Measurements from ENCODE around the gene HECW1.

HECW1 gene

DNA sequence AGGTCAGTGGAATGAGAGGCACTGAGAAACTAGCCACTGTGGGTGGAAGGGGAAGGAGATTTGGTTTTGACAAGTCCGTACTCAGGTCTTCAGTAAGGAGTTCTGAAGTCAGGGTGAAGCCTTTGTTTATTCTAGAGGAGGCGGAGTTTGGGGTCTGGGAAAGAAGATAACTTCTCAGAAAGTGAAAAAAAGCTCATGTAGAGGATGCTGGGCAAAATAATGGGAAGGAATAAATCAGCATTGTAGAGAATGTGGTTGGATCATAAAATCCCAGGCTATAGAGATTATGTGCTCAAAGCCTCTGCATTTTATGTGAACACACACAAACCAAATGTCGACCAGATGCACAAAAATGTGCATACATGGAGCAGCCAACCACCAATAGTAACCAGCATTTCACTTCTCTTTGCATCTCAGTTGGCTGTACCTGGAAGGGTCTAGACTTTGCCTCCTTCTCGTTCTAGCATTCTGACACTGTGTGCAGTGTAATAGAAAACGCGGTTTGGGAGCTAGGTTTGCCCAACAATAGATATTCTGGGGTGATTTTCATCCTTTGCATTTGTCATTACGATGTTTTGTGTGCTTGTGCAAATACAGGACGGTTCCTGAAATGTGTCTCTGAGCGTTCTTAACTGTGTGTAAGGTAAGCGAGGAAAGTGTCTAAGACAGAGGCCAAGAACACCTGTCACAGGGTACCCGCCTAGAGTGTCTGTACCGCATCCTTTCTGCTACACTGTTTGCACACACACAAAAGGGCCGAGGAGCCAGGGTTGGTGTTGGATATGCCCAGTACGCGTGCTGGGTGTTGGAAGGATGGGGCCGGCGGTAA is 603 bp upstream of the HECW1 start:
- CTCF ChIA-PET, result no interaction called here
- Histone ChIP-seq H3K36me3 (ENCODE audit: control insufficient read depth in 4 of 4, insufficient read depth in 4 of 4, low read length in 3 of 4) (no peaks in the 10 kb centered on the region), H3K27me3 (replicated peaks in 2 of 5; ENCODE audit: control insufficient read depth in 4 of 5, insufficient read depth in 5 of 5, low read length in 4 of 5) (peaks cover 28 to 85% (median 46%) of the 10 kb centered on the region in 5 experiments), H3K9me3 (ENCODE audit: control extremely low read depth in 1 of 5, control insufficient read depth in 4 of 5, insufficient read depth in 2 of 5, low read depth in 1 of 5, low read length in 4 of 5) (peaks cover 0 to 2% (median 0%) of the 10 kb centered on the region in 5 experiments), H3K27ac (ENCODE audit: insufficient read depth in 1 of 2, low read depth in 1 of 2, low read length in 2 of 2, poor library complexity in 1 of 2, severe bottlenecking in 2 of 2) (no peak overlapping the region), H3K4me1 (ENCODE audit: control extremely low read depth in 1 of 4, control insufficient read depth in 4 of 4, insufficient read depth in 4 of 4, low read length in 3 of 4) (peaks cover 0 to 18% (median 9%) of the 10 kb centered on the region in 4 experiments), H3K4me3 (ENCODE audit: control insufficient read depth in 1 of 7, extremely low read depth in 1 of 7, insufficient read depth in 4 of 7, low read depth in 2 of 7, low read length in 6 of 7) (no peak overlapping the region)
- 23% methylated on average over 16 of the region's 17 CpGs for WGBS (ENCODE audit: insufficient coverage)
- DNase-seq, result no peak
- POLR2A ChIA-PET, result no interaction called here

GRCh38 chr7:43112941-43113621 is 634 bp downstream of the HECW1 start:
- WGBS (ENCODE audit: insufficient coverage), result under 1% methylated on average over 28 of the region's 64 CpGs
- peak; percentile 16 to 56 (median 47) for DNase-seq

DNA sequence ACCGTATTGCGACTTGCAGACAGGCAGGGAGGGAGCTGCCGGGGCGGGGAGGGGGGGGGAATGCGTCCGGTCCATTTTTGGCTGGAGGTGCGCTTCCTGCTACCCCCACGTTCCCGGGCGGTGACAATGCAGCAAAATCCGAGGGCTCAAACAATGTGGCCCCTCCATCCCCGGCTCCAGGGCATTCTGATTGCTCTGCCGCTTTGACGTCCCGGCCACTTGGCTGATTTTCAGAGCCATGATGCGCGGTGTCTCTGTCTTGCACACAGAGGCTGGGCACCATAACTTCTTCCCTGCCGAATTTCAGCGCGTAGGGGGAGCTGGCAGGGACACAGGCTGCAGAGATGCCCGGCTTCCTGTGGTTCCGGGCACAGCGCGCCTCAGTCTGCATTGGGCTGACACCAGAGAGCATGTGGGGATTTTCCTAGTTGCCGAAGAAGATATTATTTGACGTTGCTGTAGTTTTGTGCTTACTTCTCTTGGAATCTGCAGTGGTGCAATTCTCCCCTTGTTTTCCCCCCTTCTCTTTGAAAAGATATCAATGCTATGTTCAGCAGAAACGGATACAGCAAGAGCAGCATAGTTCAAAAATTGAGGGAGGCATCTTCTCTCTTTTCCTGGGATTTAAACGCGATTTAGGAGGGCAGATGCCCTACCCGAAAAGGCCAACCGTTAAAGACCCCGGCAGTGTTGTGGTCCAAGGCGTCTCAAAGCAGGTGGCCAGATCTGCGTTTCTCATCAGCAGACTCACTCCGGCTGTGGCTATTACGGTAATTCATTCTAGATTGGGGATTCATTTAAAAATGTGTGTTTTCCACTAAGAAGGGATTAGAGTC is 1.4 kb downstream of the HECW1 start:
- Histone ChIP-seq H3K36me3 (ENCODE audit: control insufficient read depth in 4 of 4, insufficient read depth in 4 of 4, low read length in 3 of 4) (no peaks in the 10 kb centered on the region), H3K4me3 (ENCODE audit: control insufficient read depth in 1 of 7, extremely low read depth in 1 of 7, insufficient read depth in 4 of 7, low read depth in 2 of 7, low read length in 6 of 7) (peak overlapping the region in 2 of 7 experiments; percentile 51 to 53), H3K9me3 (ENCODE audit: control extremely low read depth in 1 of 5, control insufficient read depth in 4 of 5, insufficient read depth in 2 of 5, low read depth in 1 of 5, low read length in 4 of 5) (peaks cover 0 to 2% (median 0%) of the 10 kb centered on the region in 5 experiments), H3K27me3 (replicated peaks in 2 of 5; ENCODE audit: control insufficient read depth in 4 of 5, insufficient read depth in 5 of 5, low read length in 4 of 5) (peaks cover 27 to 94% (median 49%) of the 10 kb centered on the region in 5 experiments), H3K27ac (ENCODE audit: insufficient read depth in 1 of 2, low read depth in 1 of 2, low read length in 2 of 2, poor library complexity in 1 of 2, severe bottlenecking in 2 of 2) (no peak overlapping the region), H3K4me1 (ENCODE audit: control extremely low read depth in 1 of 4, control insufficient read depth in 4 of 4, insufficient read depth in 4 of 4, low read length in 3 of 4) (peaks cover 0 to 18% (median 9%) of the 10 kb centered on the region in 4 experiments)
- CTCF ChIA-PET, result no interaction called here
- peak in 1 of 3 donors; percentile 22 for DNase-seq
- POLR2A ChIA-PET, result no interaction called here
- 12% methylated on average over 27 of the region's 36 CpGs for WGBS (ENCODE audit: insufficient coverage)

More at GRCh38 chr7:43112941-43113621, 634 bp downstream of the HECW1 start:
- H3K27me3 ChIP-seq (replicated peaks in 2 of 5; ENCODE audit: control insufficient read depth in 4 of 5, insufficient read depth in 5 of 5, low read length in 4 of 5), result peaks cover 27 to 94% (median 49%) of the 10 kb centered on the region in 5 experiments
- CTCF ChIA-PET, result no interaction called here
- H3K4me3 ChIP-seq (ENCODE audit: control insufficient read depth in 1 of 7, extremely low read depth in 1 of 7, insufficient read depth in 4 of 7, low read depth in 2 of 7, low read length in 6 of 7), result peak overlapping the region in 4 of 7 experiments; percentile 28 to 53 (median 44)
- H3K9me3 ChIP-seq (ENCODE audit: control extremely low read depth in 1 of 5, control insufficient read depth in 4 of 5, insufficient read depth in 2 of 5, low read depth in 1 of 5, low read length in 4 of 5), result peaks cover 0 to 2% (median 0%) of the 10 kb centered on the region in 5 experiments
- H3K4me1 ChIP-seq (ENCODE audit: control extremely low read depth in 1 of 4, control insufficient read depth in 4 of 4, insufficient read depth in 4 of 4, low read length in 3 of 4), result peaks cover 0 to 18% (median 9%) of the 10 kb centered on the region in 4 experiments
- H3K36me3 ChIP-seq (ENCODE audit: control insufficient read depth in 4 of 4, insufficient read depth in 4 of 4, low read length in 3 of 4), result no peaks in the 10 kb centered on the region
- H3K27ac ChIP-seq (ENCODE audit: insufficient read depth in 1 of 2, low read depth in 1 of 2, low read length in 2 of 2, poor library complexity in 1 of 2, severe bottlenecking in 2 of 2), result no peak overlapping the region
- POLR2A ChIA-PET, result no interaction called here

DNA sequence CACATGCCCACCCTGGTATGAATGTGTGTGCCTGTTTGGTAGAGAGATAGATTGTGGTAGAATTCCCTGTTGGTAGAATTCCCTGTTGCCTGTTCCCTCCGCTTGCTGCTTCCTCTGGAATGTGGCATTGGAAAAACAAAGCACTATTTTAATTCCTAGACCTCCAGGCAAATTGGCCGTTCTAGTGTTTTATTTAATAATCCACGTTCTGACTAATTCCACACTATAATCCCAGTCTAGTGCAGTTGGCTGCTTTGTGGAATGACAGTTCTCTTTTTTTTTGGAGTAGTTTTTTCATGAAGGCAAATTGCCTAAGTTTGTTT is 2.0 kb downstream of the HECW1 start:
- ChIA-PET POLR2A (no interaction called here), CTCF (no interaction called here)
- peaks cover 0 to 18% (median 9%) of the 10 kb centered on the region in 4 experiments for H3K4me1 ChIP-seq (ENCODE audit: control extremely low read depth in 1 of 4, control insufficient read depth in 4 of 4, insufficient read depth in 4 of 4, low read length in 3 of 4)
- DNase-seq, result no peak
- H3K27ac ChIP-seq (ENCODE audit: insufficient read depth in 1 of 2, low read depth in 1 of 2, low read length in 2 of 2, poor library complexity in 1 of 2, severe bottlenecking in 2 of 2), result no peak overlapping the region
- peaks cover 0 to 2% (median 0%) of the 10 kb centered on the region in 5 experiments for H3K9me3 ChIP-seq (ENCODE audit: control extremely low read depth in 1 of 5, control insufficient read depth in 4 of 5, insufficient read depth in 2 of 5, low read depth in 1 of 5, low read length in 4 of 5)
- WGBS (ENCODE audit: insufficient coverage), result 33% methylated on average over 1 of the region's 3 CpGs
- no peaks in the 10 kb centered on the region for H3K36me3 ChIP-seq (ENCODE audit: control insufficient read depth in 4 of 4, insufficient read depth in 4 of 4, low read length in 3 of 4)
- no peak overlapping the region for H3K4me3 ChIP-seq (ENCODE audit: control insufficient read depth in 1 of 7, extremely low read depth in 1 of 7, insufficient read depth in 4 of 7, low read depth in 2 of 7, low read length in 6 of 7)
- peaks cover 27 to 97% (median 53%) of the 10 kb centered on the region in 5 experiments for H3K27me3 ChIP-seq (replicated peaks in 2 of 5; ENCODE audit: control insufficient read depth in 4 of 5, insufficient read depth in 5 of 5, low read length in 4 of 5)

- H3K27me3 ChIP-seq (replicated peaks in 2 of 5; ENCODE audit: control insufficient read depth in 4 of 5, insufficient read depth in 5 of 5, low read length in 4 of 5), result peaks cover 18 to 87% (median 58%) of the 10 kb centered on the region in 5 experiments
These were observed 4.0 kb downstream of the HECW1 start for GRCh38 chr7:43116451-43116850.

GRCh38 chr7:43117095-43117494 is 4.6 kb downstream of the HECW1 start:
- H3K27me3 ChIP-seq (replicated peaks in 2 of 5; ENCODE audit: control insufficient read depth in 4 of 5, insufficient read depth in 5 of 5, low read length in 4 of 5), result peaks cover 12 to 85% (median 51%) of the 10 kb centered on the region in 5 experiments
- DNase-seq, result peak in 1 of 3 donors; percentile 3
- POLR2A ChIA-PET, result no interaction called here
- peaks cover 0 to 2% (median 0%) of the 10 kb centered on the region in 5 experiments for H3K9me3 ChIP-seq (ENCODE audit: control extremely low read depth in 1 of 5, control insufficient read depth in 4 of 5, insufficient read depth in 2 of 5, low read depth in 1 of 5, low read length in 4 of 5)
- WGBS (ENCODE audit: insufficient coverage), result 33% methylated on average over 1 of the region's 1 CpG
- no peak overlapping the region for H3K27ac ChIP-seq (ENCODE audit: insufficient read depth in 1 of 2, low read depth in 1 of 2, low read length in 2 of 2, poor library complexity in 1 of 2, severe bottlenecking in 2 of 2)
- H3K36me3 ChIP-seq (ENCODE audit: control insufficient read depth in 4 of 4, insufficient read depth in 4 of 4, low read length in 3 of 4), result no peaks in the 10 kb centered on the region
- CTCF ChIA-PET, result interaction anchor here (1.2 kb wide), 1 partner anchor 9 kb away, joined by 5 read pairs; no protein-coding TSS in a partner anchor
- H3K4me3 ChIP-seq (ENCODE audit: control insufficient read depth in 1 of 7, extremely low read depth in 1 of 7, insufficient read depth in 4 of 7, low read depth in 2 of 7, low read length in 6 of 7), result no peak overlapping the region
- peaks cover 0 to 18% (median 9%) of the 10 kb centered on the region in 4 experiments for H3K4me1 ChIP-seq (ENCODE audit: control extremely low read depth in 1 of 4, control insufficient read depth in 4 of 4, insufficient read depth in 4 of 4, low read length in 3 of 4)

More at GRCh38 chr7:43116451-43116850, 4.0 kb downstream of the HECW1 start:
- no peak for DNase-seq
- POLR2A ChIA-PET, result no interaction called here
- H3K27ac ChIP-seq (ENCODE audit: insufficient read depth in 1 of 2, low read depth in 1 of 2, low read length in 2 of 2, poor library complexity in 1 of 2, severe bottlenecking in 2 of 2), result no peak overlapping the region
- no peak overlapping the region for H3K4me3 ChIP-seq (ENCODE audit: control insufficient read depth in 1 of 7, extremely low read depth in 1 of 7, insufficient read depth in 4 of 7, low read depth in 2 of 7, low read length in 6 of 7)
- peaks cover 0 to 18% (median 9%) of the 10 kb centered on the region in 4 experiments for H3K4me1 ChIP-seq (ENCODE audit: control extremely low read depth in 1 of 4, control insufficient read depth in 4 of 4, insufficient read depth in 4 of 4, low read length in 3 of 4)
- no CpG with 5 or more reads among the region's 2 CpGs for WGBS (ENCODE audit: insufficient coverage)
- CTCF ChIA-PET, result interaction anchor here (1.2 kb wide), 1 partner anchor 9 kb away, joined by 5 read pairs; no protein-coding TSS in a partner anchor
- no peaks in the 10 kb centered on the region for H3K36me3 ChIP-seq (ENCODE audit: control insufficient read depth in 4 of 4, insufficient read depth in 4 of 4, low read length in 3 of 4)
- peaks cover 0 to 2% (median 0%) of the 10 kb centered on the region in 5 experiments for H3K9me3 ChIP-seq (ENCODE audit: control extremely low read depth in 1 of 5, control insufficient read depth in 4 of 5, insufficient read depth in 2 of 5, low read depth in 1 of 5, low read length in 4 of 5)

Data from common myeloid progenitor, CD34-positive (primary cell).